Dermis microvascular lymphatic vessel endothelial cell (primary cell): ENCODE data around the gene EHHADH. TPM values are rescaled to one million over a fixed set of nuclear protein-coding genes. Genes with fewer than 3 reads are reported as not detected.
"Not testable (repeated sequence)": the region's sequence is repeated elsewhere in the genome, so short reads cannot be mapped to it uniquely, and the experiment has no call there.

ENCODE experiments used
- DNase-seq, 2 donors: peaks; one replicate each; pipeline versions ENCODE4 v3.0.0 to v3.0.0-alpha.2; 2010; ENCODE audit warnings: low read depth in 2 of 2
- total RNA-seq: library from RNA; depleted of rRNA; stranded (reverse); fragments of >200 nt; gene quantifications from 2 replicates; pipeline ENCODE4 v1.2.1, GENCODE V29; 2014

Gene EHHADH
- 4.3 and 4.5 TPM in 2 replicates for total RNA-seq

GRCh38 chr3:185253645-185254410 lies at the start of gene EHHADH:
EHHADH (minus strand) TSS chr3:185254049; CDS start chr3:185254022, 27 bp downstream.
- peak; percentile 6 to 74 for DNase-seq

GRCh38 chr3:185299918-185300426 lies 46.1 kb upstream of the EHHADH start:
- not testable (repeated sequence) for DNase-seq

- no peak for DNase-seq
Observed at GRCh38 chr3:185297867-185298266, 44.0 kb upstream of the EHHADH start.

GRCh38 chr3:185292238-185292637 lies 38.4 kb upstream of the EHHADH start:
- DNase-seq: no peak

- no peak for DNase-seq
Observed at GRCh38 chr3:185290266-185290665, 36.4 kb upstream of the EHHADH start.

GRCh38 chr3:185283374-185283935 lies 29.6 kb upstream of the EHHADH start:
- no peak for DNase-seq

- DNase-seq: peak; percentile 90 to 92
Observed at GRCh38 chr3:185282696-185283373, 29.0 kb upstream of the EHHADH start.

GRCh38 chr3:185280572-185281365 lies 26.9 kb upstream of the EHHADH start:
- DNase-seq: peak; percentile 36 to 71

- DNase-seq: no peak
Observed at GRCh38 chr3:185279587-185280138, 25.8 kb upstream of the EHHADH start.

GRCh38 chr3:185276415-185276814 lies 22.6 kb upstream of the EHHADH start:
- no peak for DNase-seq

- no peak for DNase-seq
Observed at GRCh38 chr3:185272033-185272432, 18.2 kb upstream of the EHHADH start.

GRCh38 chr3:185270956-185271332 lies 17.1 kb upstream of the EHHADH start:
- DNase-seq: no peak

GRCh38 chr3:185270262-185270955 lies 16.6 kb upstream of the EHHADH start:
- peak in 1 of 2 donors; percentile 23 for DNase-seq

- DNase-seq: no peak
Observed at GRCh38 chr3:185268194-185268962, 14.5 kb upstream of the EHHADH start.

- DNase-seq: no peak
Observed at GRCh38 chr3:185267193-185267592, 13.3 kb upstream of the EHHADH start.

GRCh38 chr3:185264849-185265553 lies 11.2 kb upstream of the EHHADH start:
- no peak for DNase-seq

- no peak for DNase-seq
Observed at GRCh38 chr3:185263423-185263822, 9.6 kb upstream of the EHHADH start.

GRCh38 chr3:185257334-185257733 lies 3.5 kb upstream of the EHHADH start:
- DNase-seq: no peak

GRCh38 chr3:185254799-185255198 lies 950 bp upstream of the EHHADH start:
- no peak for DNase-seq
